Measurements from ENCODE around the gene RAB3IL1.
"Not testable (repeated sequence)": the region's sequence is repeated elsewhere in the genome, so short reads cannot be mapped to it uniquely, and the experiment has no call there.

The RAB3IL1 gene

GRCh38 chr11:61883947-61884346 lies 33.4 kb downstream of the RAB3IL1 start:
- no peak for DNase-seq

- no peak for DNase-seq
These were observed 34.0 kb downstream of the RAB3IL1 start for GRCh38 chr11:61883327-61883726.

GRCh38 chr11:61882879-61883278 lies 34.5 kb downstream of the RAB3IL1 start:
- DNase-seq, result no peak

GRCh38 chr11:61882267-61882666 lies 35.1 kb downstream of the RAB3IL1 start:
- not testable (repeated sequence) for DNase-seq

GRCh38 chr11:61881397-61881796 lies 36.0 kb downstream of the RAB3IL1 start:
- DNase-seq, result no peak

GRCh38 chr11:61880454-61880853 lies 36.9 kb downstream of the RAB3IL1 start:
- no peak for DNase-seq

- no peak for DNase-seq
These were observed 37.3 kb downstream of the RAB3IL1 start for GRCh38 chr11:61880031-61880430.

GRCh38 chr11:61879152-61879551 lies 38.2 kb downstream of the RAB3IL1 start:
- DNase-seq, result no peak

- no peak for DNase-seq
These were observed 41.7 kb downstream of the RAB3IL1 start for GRCh38 chr11:61875698-61876097.

- DNase-seq, result no peak
These were observed 42.5 kb downstream of the RAB3IL1 start for GRCh38 chr11:61874853-61875252.

- no peak for DNase-seq
These were observed 43.0 kb downstream of the RAB3IL1 start for GRCh38 chr11:61874377-61874809.

GRCh38 chr11:61873588-61874376 lies 43.6 kb downstream of the RAB3IL1 start:
- no peak for DNase-seq

- no peak for DNase-seq
These were observed 44.3 kb downstream of the RAB3IL1 start for GRCh38 chr11:61872935-61873565.

- peak; percentile 36 for DNase-seq
These were observed 46.2 kb downstream of the RAB3IL1 start for GRCh38 chr11:61871158-61871597.

- no peak for DNase-seq
These were observed 46.8 kb downstream of the RAB3IL1 start for GRCh38 chr11:61870541-61871031.

- no peak for DNase-seq
These were observed 47.5 kb downstream of the RAB3IL1 start for GRCh38 chr11:61869708-61870451.

GRCh38 chr11:61869429-61869707 lies 48.0 kb downstream of the RAB3IL1 start:
- no peak for DNase-seq

- no peak for DNase-seq
These were observed 48.6 kb downstream of the RAB3IL1 start for GRCh38 chr11:61868571-61869428.

GRCh38 chr11:61866958-61867343 lies 50.4 kb downstream of the RAB3IL1 start:
- DNase-seq, result no peak

GRCh38 chr11:61866231-61866957 lies 51.0 kb downstream of the RAB3IL1 start:
- no peak for DNase-seq

GRCh38 chr11:61864814-61865775 lies 52.3 kb downstream of the RAB3IL1 start:
- DNase-seq, result no peak

Measured in CD4-positive, alpha-beta T cell treated with Interleukin-4 for 4 hours (primary cell).